ENCODE measurements around the gene RNF6.

The RNF6 gene

GRCh38 chr13:26225896-26226617 lies 3.9 kb upstream of the RNF6 start:
- no peak for FAIRE-seq

- FAIRE-seq: no peak
Observed at GRCh38 chr13:26222520-26223046, 469 bp upstream of the RNF6 start.

DNA sequence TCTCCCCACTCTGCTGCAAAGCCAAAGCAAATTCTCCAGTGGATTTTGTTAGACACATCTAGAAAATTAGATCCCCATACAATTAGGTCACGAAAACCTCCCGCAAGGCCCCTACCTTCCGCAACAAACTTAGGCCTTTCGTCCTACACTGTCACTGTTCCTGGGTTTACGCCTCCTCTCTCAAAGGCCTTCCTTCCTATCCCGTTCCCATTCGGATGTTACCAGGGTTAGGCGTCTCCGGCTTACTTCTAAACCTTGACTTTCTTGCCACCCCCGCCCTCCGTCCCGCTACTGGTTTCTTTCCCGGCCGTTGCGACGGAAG lies 754 bp downstream of the RNF6 start:
- FAIRE-seq: no peak

GRCh38 chr13:26220575-26220974 lies 1.5 kb downstream of the RNF6 start:
- FAIRE-seq: no peak

DNA sequence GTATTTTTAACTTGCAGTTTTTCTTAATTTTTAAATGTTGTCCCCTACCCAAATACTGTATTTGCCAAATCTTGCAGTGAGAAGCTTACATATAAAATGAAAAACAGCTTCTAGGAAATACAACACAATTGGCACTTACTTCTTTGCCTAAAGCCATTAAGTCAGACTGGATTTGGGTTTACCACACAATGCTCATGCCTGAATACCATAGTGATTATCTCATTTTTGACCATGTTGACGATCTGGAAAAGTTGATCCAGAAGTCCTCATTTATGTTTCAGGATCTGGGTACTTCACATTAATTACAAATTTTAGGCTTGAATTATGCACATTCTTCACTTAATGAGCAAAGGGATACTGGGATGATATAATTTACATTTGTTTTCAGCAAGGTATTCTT lies 2.4 kb downstream of the RNF6 start:
- FAIRE-seq: no peak

GRCh38 chr13:26216042-26216441 lies 6.1 kb downstream of the RNF6 start:
- no peak for FAIRE-seq

DNA sequence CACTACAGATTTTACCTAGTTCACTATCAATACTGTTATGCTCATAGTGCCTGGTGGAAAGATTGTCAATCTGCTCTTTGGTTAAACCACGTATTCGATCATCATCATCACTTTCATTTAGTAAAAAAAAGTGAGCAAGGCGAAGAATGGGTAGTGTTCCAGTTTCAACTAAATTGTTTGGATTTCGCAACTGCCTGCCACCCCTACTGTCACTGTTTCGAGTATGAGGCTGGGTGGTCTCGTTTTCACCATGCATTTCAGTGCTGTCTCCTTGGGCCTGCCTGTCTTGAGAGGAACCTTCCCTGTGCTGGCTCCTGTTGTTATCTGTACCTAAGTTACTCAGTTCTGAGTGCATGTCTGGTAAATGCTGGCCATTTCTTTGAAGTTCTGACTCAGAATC lies 8.1 kb downstream of the RNF6 start:
- no peak for FAIRE-seq

GRCh38 chr13:26213345-26213744 lies 8.8 kb downstream of the RNF6 start:
- FAIRE-seq: no peak

DNA sequence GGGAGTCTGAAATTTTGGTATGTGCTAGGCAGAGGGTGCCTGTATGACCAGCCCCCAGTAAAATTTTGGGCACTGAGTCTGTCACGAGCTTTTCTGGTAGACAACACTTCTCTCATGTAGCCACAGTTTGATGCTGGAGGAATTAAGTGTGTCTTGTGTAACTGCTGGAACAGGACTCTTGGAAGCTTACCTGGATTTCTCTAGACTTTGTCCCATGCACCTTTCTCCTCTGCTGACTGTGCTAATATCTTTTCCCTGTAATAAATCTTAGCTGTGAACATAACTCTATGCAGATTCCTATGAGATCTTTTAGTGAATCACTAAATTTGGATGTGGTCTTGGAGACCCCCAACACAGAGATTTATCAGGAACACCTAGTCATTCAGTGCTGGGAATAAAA lies 13.8 kb downstream of the RNF6 start:
- FAIRE-seq: no peak

- no peak for FAIRE-seq
Observed at GRCh38 chr13:26202365-26202972, 19.6 kb downstream of the RNF6 start.

DNA sequence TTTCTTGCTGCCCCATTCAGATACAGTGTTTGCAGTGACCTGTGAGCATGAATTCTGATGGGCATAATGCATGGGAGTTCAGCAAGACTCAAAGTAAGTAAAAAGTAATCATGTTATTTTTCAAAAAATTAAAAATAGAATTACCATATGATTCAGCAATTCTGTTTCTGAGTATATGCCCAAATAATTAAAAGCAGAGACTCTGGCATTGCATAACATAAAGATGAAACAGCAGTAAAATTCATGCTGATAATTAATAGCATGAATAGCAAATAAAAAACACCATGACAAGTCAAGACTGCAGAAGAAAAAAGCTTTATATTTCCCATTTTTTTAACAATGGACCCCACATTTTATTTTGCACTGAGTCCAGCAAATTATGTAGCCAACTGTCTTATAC lies 21.3 kb downstream of the RNF6 start:
- FAIRE-seq: no peak

- no peak for FAIRE-seq
Observed at GRCh38 chr13:26198116-26198515, 24.0 kb downstream of the RNF6 start.

DNA sequence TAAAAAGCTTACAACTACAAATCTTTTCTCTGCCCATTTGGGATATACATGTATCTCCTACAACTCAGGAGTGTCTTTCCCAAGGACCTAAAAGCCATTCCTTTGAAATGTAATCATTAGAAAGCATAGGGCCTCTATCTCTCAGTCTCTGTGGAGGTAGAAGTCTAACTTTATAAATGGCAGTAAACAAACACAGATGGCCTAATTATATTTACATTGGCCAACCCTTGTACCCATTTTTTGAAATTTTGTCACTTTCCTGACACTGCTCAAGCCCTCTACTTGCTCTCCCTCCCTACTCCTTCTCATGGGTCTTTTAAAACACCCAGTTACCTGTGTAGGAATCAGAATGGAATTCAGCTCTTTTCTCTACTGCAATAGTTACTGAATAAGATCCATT lies 24.8 kb downstream of the RNF6 start:
- FAIRE-seq: no peak

DNA sequence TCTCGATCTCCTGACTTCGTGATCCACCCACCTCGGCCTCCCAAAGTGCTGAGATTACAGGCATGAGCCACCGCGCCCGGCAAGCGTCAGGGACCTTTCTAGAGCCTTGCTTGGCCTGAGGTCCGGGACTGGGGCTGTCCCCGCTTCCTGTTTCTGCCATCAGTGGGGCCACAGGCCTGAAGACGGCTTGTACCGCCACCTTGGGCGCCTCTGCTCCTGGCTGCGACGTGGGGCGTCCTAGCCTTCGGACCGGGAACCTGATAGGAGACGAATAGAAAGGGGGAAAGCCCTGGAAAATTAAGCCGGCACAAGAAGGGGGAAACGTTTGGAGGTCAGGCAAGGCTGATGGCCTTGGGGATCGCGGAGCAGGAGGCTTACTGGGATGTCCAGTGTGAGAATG lies 35.1 kb downstream of the RNF6 start:
- FAIRE-seq: no peak

DNA sequence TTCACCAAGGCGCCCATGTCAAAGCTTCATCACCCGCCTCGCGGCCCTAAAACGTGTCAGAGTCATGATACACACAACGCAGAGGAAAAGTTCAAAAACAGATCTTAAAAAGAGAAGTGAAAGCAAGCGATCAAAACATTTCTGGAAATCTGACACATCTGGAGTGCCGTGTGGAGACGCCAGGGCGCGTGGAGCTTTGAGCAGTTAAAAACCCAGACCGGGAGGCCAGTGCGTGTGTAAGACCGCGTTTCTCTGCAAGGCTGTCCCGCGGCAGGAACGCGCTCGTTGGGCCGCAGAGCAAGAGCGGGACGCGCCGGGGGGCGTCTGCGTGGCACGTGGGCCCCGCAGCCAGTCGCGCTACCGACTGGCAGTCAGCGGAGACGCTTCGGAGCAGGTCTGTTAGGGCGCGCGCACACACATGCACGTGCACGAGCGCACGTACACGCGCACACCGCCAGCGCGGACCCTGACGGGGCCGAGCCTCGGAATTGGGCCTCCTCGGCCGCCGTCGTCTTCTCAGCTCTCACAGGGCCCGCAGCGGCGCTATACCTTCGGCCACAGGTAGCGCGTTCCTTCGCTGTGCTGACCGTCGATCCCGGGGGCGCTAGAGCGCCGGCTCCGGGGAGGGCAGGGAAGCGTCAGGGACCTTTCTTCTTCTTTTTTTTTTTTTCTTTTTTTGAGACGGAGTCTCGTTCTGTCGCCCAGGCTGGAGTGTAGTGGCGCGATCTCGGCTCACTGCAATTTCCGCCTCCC lies 35.8 kb downstream of the RNF6 start:
- FAIRE-seq: peak; percentile 12

DNA sequence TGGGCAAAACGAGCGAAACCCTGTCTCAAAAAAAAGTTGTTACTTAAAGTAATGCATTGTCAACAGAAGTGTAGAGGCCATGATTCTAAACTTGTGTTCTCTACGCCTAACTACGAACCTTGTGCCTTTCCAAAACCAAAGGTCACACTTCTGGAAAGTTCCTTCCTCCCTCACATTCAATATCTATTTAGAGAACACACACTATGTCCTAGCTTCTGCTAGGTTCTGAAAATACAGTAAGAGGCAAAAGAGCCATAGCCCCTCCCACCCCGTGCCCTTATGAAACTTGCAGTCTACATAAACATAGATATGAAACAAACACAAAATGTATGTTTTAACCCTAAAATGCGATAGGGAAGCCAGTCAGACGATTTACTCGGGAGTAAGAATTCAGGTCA lies 36.4 kb downstream of the RNF6 start:
- FAIRE-seq: no peak

GRCh38 chr13:26184791-26185250 lies 37.3 kb downstream of the RNF6 start:
- no peak for FAIRE-seq

DNA sequence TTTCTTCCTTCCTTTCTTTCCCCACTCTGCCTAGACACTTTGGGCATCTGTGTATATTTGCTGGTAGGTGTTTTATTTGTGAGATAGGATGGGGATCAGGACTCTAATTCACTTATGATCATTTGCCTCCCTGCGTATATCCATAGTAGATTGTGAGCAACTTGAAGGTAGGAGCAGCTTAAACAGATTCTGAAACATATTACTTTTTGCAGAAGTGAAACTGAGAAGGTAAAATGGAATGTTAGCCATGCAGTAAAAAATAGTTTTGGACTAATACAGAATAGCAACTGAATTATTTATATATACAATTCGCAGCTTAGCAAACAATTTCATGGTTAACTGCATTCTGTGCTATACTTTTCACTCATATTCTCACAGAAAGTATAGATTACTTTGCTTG lies 38.7 kb downstream of the RNF6 start:
- FAIRE-seq: no peak

GRCh38 chr13:26179344-26179743 lies 42.8 kb downstream of the RNF6 start:
- no peak for FAIRE-seq

DNA sequence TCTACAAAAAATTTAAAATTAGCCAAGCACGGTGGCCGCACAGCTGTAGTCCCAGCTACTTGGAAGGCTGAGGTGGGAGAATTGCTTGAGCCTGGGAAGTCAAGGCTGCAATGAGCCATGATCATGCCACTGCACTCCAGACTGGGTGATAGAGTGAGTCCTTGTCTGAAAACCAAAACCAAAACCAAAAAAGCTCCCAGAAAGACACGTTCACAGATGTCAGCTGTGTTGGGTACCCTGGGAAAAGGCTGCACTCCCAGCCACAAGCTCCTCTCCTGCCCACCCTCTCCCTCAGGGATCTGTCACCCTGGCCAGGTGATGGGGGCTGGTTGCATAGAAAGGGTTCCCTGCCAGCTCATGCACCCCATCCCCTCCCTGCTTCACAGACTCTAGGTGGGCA lies 53.3 kb downstream of the RNF6 start:
- no peak for FAIRE-seq

GRCh38 chr13:26168237-26168814 lies 53.8 kb downstream of the RNF6 start:
- FAIRE-seq: no peak

- FAIRE-seq: no peak
Observed at GRCh38 chr13:26163812-26164211, 58.3 kb downstream of the RNF6 start.

Measured in endometrium (tissue), 2 donors.